Coronary artery (tissue), 2 donors: ENCODE data around the gene OR5H14.
"Not testable (repeated sequence)": the region's sequence is repeated elsewhere in the genome, so short reads cannot be mapped to it uniquely, and the experiment has no call there.

ENCODE experiments used
- DNase-seq: peaks from one replicate; pipeline ENCODE4 v3.0.0-alpha.2; 2017; ENCODE audit warnings: low spot score
- H3K27ac ChIP-seq, 2 donors: fragments of 200-600 bp; sonication (generic); one replicate each; pipeline ENCODE4 v1.5.1; 2016 to 2019
- H3K4me3 ChIP-seq: fragments of 200-600 bp; sonication (generic); 2 replicates; pipeline ENCODE4 v1.5.1; 2016; ENCODE audit warnings: mild to moderate bottlenecking, moderate library complexity
- CTCF ChIP-seq: fragments of 200-600 bp; sonication (generic); IDR thresholded peaks from one replicate; pipeline ENCODE4 v1.5.1; 2019; ENCODE audit warnings: antibody characterized with exemption

OR5H14 gene

GRCh38 chr3:98171071-98171470 lies 23.8 kb downstream of the OR5H14 start:
- Histone ChIP-seq H3K4me3 (no peak overlapping the region), H3K27ac (no peak overlapping the region)
- TF ChIP-seq CTCF, result no peak
- DNase-seq, result no peak

- Histone ChIP-seq H3K4me3 (no peak overlapping the region), H3K27ac (no peak overlapping the region)
- DNase-seq, result no peak
- no peak for TF ChIP-seq CTCF
These were observed 25.3 kb downstream of the OR5H14 start for GRCh38 chr3:98172621-98173020.

GRCh38 chr3:98180319-98180890 lies 33.1 kb downstream of the OR5H14 start:
- DNase-seq, result no peak
- no peak for TF ChIP-seq CTCF
- no peak overlapping the region for H3K4me3 ChIP-seq
- H3K27ac ChIP-seq, result no peak overlapping the region

GRCh38 chr3:98182196-98182595 lies 34.9 kb downstream of the OR5H14 start:
- Histone ChIP-seq H3K4me3 (no peak overlapping the region), H3K27ac (no peak overlapping the region)
- no peak for TF ChIP-seq CTCF
- no peak for DNase-seq

GRCh38 chr3:98185180-98185579 lies 37.9 kb downstream of the OR5H14 start:
- no peak for TF ChIP-seq CTCF
- DNase-seq, result no peak
- no peak overlapping the region for H3K27ac ChIP-seq
- H3K4me3 ChIP-seq, result no peak overlapping the region

- no peak overlapping the region for H3K4me3 ChIP-seq
- DNase-seq, result no peak
- no peak for TF ChIP-seq CTCF
- H3K27ac ChIP-seq, result no peak overlapping the region
These were observed 41.3 kb downstream of the OR5H14 start for GRCh38 chr3:98188545-98188944.

- H3K27ac ChIP-seq, DNase-seq, H3K4me3 ChIP-seq: not testable (repeated sequence)
These were observed 43.6 kb downstream of the OR5H14 start for GRCh38 chr3:98190911-98191310.

- H3K27ac ChIP-seq, H3K4me3 ChIP-seq, DNase-seq: not testable (repeated sequence)
These were observed 49.0 kb downstream of the OR5H14 start for GRCh38 chr3:98196293-98196692.
